GM18858 (cell line): ENCODE data around the gene HDAC4.

ENCODE experiments used
- ATAC-seq: cut with Tn5 transposase; IDR thresholded peaks from one replicate; pipeline ENCODE4 v1.9.1; 2021; ENCODE audit not compliant: unreplicated experiment

HDAC4 gene

GRCh38 chr2:239226677-239227581 is 173.9 kb downstream of the HDAC4 start:
- ATAC-seq = no peak

GRCh38 chr2:239225871-239226561 is 174.8 kb downstream of the HDAC4 start:
- no peak for ATAC-seq

GRCh38 chr2:239225371-239225851 is 175.4 kb downstream of the HDAC4 start:
- ATAC-seq = no peak

- no peak for ATAC-seq
These were observed 175.9 kb downstream of the HDAC4 start for GRCh38 chr2:239224955-239225354.

GRCh38 chr2:239224199-239224570 is 176.6 kb downstream of the HDAC4 start:
- ATAC-seq = no peak

DNA sequence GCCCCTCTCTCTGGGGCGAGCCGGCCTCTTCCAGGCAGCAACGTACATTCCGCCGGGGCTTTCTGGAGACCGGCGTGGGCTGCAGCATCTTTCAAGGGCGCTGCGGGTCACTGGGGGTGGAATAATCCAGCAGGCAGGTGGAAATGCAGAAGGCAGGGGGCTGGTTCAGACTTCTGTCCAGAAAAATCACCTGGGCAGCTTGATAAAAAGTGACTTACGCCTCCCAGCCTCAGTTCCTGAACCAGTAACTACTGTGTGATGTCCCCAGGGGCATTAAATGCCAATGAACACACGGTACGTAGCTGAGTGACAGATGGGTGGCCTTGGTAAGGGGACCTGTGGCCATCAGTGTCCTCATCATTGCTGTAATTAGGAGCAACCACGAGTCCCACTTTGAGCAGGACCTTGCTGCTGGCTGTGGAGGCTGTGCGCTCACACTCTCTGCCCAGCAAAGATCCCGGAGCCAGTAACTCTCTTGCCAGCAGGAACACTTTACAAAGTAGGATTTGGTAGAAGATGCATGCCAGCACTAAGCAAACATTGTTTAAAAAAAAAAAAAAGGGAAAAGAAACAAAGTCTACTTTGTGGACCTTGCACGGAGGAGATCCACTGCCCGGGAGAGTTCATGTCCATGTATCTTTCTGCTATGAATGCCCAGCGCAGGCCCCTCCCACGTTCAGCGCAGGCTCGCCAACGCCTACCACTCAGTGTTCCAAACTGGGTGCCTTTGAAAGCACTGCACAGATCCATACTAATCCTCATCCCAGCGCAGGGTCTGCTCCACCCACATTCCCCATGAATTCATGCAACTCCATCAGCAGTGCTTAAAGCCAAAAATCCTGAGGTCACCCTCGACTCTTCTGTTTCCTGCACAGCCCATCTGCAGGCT is 177.3 kb downstream of the HDAC4 start:
- ATAC-seq = no peak

GRCh38 chr2:239222706-239223309 is 178.0 kb downstream of the HDAC4 start:
- no peak for ATAC-seq

GRCh38 chr2:239222312-239222660 is 178.5 kb downstream of the HDAC4 start:
- no peak for ATAC-seq

- no peak for ATAC-seq
These were observed 179.8 kb downstream of the HDAC4 start for GRCh38 chr2:239220981-239221396.

DNA sequence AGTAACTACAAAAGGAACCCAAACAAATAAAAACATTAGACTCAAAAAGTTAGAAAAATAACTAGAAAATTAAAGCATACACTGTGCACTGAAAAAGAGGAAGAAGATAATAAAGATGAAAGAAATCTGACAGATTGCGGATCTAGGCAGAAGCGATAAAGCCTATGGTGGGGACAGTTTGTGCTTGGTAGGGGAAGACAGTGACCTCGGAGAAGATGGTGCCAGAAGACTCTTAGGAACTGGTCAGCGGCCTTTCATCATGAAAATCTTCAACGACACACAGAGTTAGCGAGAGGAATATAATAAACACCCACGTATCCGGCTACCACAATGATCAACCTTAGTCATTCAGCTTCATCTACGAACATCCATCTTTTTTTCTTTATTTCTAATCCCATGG is 180.5 kb downstream of the HDAC4 start:
- no peak for ATAC-seq

- no peak for ATAC-seq
These were observed 184.1 kb downstream of the HDAC4 start for GRCh38 chr2:239216614-239217273.

DNA sequence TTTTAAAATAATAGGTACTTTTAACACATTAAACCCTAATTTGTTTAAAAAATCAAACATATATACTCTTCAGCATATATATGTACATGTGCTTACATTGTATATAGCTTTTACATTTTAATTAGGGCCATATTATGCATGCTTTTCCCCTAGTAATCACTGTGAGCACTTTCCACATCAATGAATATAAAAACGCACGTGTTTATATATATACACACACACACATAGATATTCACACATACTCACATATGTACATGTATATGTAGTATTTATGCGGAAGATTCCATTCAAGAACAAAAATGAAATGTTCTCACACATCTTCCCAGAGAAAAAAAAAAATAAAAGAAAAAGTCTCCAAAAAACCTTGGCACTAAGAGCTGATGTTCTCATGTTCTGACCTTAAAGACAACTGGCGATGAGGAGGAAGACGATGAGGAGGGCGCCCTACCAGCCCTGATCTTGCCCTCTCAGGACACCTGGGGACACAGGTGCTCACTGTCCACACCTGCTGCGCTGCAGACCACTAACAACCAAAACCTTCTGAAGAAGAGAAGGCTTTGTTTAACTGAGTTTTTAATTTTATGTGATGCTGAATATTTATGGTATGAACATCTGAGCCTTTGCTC is 184.7 kb downstream of the HDAC4 start:
- no peak for ATAC-seq

GRCh38 chr2:239215136-239215925 is 185.5 kb downstream of the HDAC4 start:
- no peak for ATAC-seq

DNA sequence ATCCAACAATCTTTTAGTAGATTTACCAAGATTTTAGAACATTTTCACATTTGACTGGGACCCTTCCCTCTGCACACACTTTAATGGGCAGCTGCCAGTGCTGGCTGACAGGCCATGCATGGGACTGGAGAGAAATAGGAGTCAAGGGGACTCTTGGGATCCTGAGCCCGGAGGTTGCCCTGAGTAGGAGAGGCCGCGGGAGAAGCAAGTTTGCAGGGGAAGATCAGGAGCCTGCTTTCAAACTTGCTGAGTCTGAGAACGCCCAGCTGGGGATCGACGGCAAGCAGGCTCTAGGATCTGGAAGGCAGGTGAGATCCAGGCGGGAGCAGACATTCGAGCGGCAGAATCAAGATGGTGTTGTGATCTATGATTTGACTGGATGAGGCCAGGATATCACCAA is 186.1 kb downstream of the HDAC4 start:
- no peak for ATAC-seq

DNA sequence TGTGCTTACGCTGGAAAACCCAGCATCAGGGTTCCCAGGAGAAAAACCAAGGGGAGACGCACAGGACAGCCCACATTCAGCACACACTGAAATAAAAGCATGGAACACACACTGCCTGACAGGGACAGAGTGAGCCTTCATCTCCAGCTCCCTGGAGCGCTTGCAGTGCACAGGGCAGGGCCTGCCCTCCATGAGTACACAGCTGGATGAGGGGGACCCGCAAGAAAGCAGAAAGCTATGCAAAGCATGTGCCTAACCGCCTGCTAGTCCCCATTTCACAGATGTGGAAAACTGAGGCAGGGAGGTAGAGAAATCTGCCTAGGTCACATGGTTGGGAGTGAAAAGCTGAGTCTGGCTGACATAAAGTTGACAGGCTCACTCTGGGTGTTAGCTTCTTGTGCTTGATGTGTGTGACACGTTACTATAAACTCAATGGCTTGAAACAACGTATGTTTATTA is 187.1 kb downstream of the HDAC4 start:
- no peak for ATAC-seq

GRCh38 chr2:239212929-239213642 is 187.7 kb downstream of the HDAC4 start:
- ATAC-seq = no peak

GRCh38 chr2:239212121-239212928 is 188.5 kb downstream of the HDAC4 start:
- no peak for ATAC-seq
